Endothelial cell of umbilical vein (primary cell): ENCODE data around the gene ACTR3C.

Experiments
- CTCF ChIP-seq, 2 donors: IDR thresholded peaks; 1 replicate in 1 of 2; 2 replicates in 1 of 2; pipeline ENCODE4 v1.5.1; 2011; ENCODE audit warnings: low read length in 2 of 2, mild to moderate bottlenecking in 2 of 2, moderate library complexity in 2 of 2, control low read depth in 1 of 2, inconsistent platforms in 1 of 2, low read depth in 1 of 2; ENCODE audit not compliant: insufficient read depth in 1 of 2; ENCODE audit errors: extremely low read depth in 1 of 2
- EZH2 ChIP-seq: IDR thresholded peaks from 2 replicates; pipeline ENCODE4 v1.6.1; 2012; ENCODE audit warnings: borderline replicate concordance, low read depth, mild to moderate bottlenecking, moderate library complexity, low read length, inconsistent platforms; ENCODE audit not compliant: severe bottlenecking
- FOS ChIP-seq: IDR thresholded peaks from 2 replicates; pipeline ENCODE4 v1.6.1; 2011; ENCODE audit warnings: mild to moderate bottlenecking, low read length, moderate library complexity, borderline replicate concordance; ENCODE audit not compliant: insufficient read depth
- GATA2 ChIP-seq: IDR thresholded peaks from 2 replicates; pipeline ENCODE4 v1.7.0; 2011; ENCODE audit warnings: low read depth, mild to moderate bottlenecking, moderate library complexity, mixed read lengths, low read length; ENCODE audit not compliant: insufficient read length, insufficient read depth
- JUN ChIP-seq: IDR thresholded peaks from 2 replicates; pipeline ENCODE4 v1.6.1; 2011; ENCODE audit warnings: borderline replicate concordance, low read depth; ENCODE audit not compliant: insufficient read length, insufficient read depth
- MYC ChIP-seq: IDR thresholded peaks from one replicate; pipeline ENCODE4 v1.6.1; 2011; ENCODE audit warnings: mild to moderate bottlenecking, low read depth, low read length
- POLR2A ChIP-seq: IDR thresholded peaks from 2 replicates; pipeline ENCODE4 v1.6.1; 2012; ENCODE audit warnings: low read depth, mild to moderate bottlenecking, control low read depth, low read length
- POLR2AphosphoS5 ChIP-seq: IDR thresholded peaks from 2 replicates; pipeline ENCODE4 v1.6.1; 2012; ENCODE audit warnings: low read depth, mild to moderate bottlenecking, control low read depth, low read length, moderate library complexity; ENCODE audit not compliant: insufficient read depth

DNA sequence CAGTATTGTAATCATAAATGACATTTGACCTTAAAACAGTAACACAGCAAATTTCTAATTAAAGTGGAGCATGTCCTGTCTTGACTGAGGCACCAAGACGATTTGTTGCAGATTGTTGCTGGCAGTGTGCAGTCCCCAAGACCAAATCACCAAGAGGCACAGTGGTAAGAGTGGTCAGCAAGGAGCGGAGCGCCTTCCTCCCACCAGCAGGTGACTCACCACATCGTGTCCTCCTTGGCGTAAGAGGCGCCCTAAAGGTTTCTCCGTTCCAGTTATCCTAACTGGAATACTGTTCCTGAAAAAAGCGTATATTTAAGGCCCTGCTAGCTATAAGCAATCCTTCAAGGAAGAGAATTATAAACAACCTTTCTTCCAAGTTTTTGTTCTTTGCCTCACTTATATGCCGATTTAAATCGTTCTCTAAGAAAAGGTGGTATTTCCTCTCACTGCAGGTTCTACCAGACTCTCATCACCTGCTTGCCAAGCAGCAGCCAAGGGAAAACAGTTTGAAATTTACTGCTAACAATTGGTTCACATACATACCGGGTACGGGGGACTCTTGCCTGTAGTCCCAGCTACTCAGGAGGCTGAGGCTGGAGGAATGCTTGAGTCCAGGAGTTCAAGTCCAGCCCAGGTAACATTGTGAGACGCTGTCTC lies 34.6 kb upstream of the ACTR3C start:
- no peak for TF ChIP-seq CTCF (IDR thresholded peaks at IDR 0.05; ENCODE audit: extremely low read depth in 1 of 2, insufficient read depth in 1 of 2, low read depth in 1 of 2, low read length in 2 of 2)
- no peak for TF ChIP-seq EZH2
- no peak for TF ChIP-seq POLR2AphosphoS5
- no peak for TF ChIP-seq POLR2A
- TF ChIP-seq FOS = no peak
- TF ChIP-seq GATA2 = no peak
- TF ChIP-seq JUN = no peak
- no peak for TF ChIP-seq MYC
